Neural cell (in vitro differentiated cells): Measurements from ENCODE around the gene ZNF688.

Experiments used
- CTCF ChIP-seq: fragments of 450-650 bp; IDR thresholded peaks from 2 replicates; pipeline ENCODE4 v1.5.1; 2014; ENCODE audit warnings: antibody characterized with exemption, mild to moderate bottlenecking, moderate library complexity; ENCODE audit not compliant: poor library complexity, severe bottlenecking
- EP300 ChIP-seq: fragments of 450-650 bp; conservative IDR thresholded peaks from 2 replicates; pipeline ENCODE4 v1.6.1; 2014; ENCODE audit warnings: antibody characterized with exemption, mild to moderate bottlenecking, moderate library complexity; ENCODE audit not compliant: poor library complexity, severe bottlenecking
- EZH2 ChIP-seq: fragments of 200-600, 300-800 bp; shearing (Covaris generic), sonication (generic); IDR thresholded peaks from 2 replicates; pipeline ENCODE4 v1.6.1; 2014; ENCODE audit warnings: antibody characterized with exemption, low read length, borderline replicate concordance, mild to moderate bottlenecking; ENCODE audit not compliant: insufficient read depth, poor library complexity, severe bottlenecking
- POLR2AphosphoS5 ChIP-seq: IDR thresholded peaks from 2 replicates; pipeline ENCODE4 v1.6.1; 2012
- RAD21 ChIP-seq: fragments of 450-650 bp; conservative IDR thresholded peaks from 2 replicates; pipeline ENCODE4 v1.6.1; 2014; ENCODE audit warnings: antibody characterized with exemption, mild to moderate bottlenecking, moderate library complexity
- REST ChIP-seq: IDR thresholded peaks from 2 replicates; pipeline ENCODE4 v1.6.1; 2012; ENCODE audit warnings: borderline replicate concordance
- SMC3 ChIP-seq: fragments of 450-650 bp; conservative IDR thresholded peaks from 2 replicates; pipeline ENCODE4 v1.6.1; 2014; ENCODE audit warnings: antibody characterized with exemption, mild to moderate bottlenecking, moderate library complexity; ENCODE audit not compliant: poor library complexity
- TAF1 ChIP-seq: IDR thresholded peaks from 2 replicates; pipeline ENCODE4 v1.6.1; 2012; ENCODE audit warnings: low read depth

- no peak for TF ChIP-seq CTCF
- no peak for TF ChIP-seq POLR2AphosphoS5
- no peak for TF ChIP-seq EP300
- no peak for TF ChIP-seq RAD21
- no peak for TF ChIP-seq EZH2
- no peak for TF ChIP-seq SMC3
- TF ChIP-seq REST = no peak
- no peak for TF ChIP-seq TAF1
These were observed 48.1 kb upstream of the ZNF688 start for GRCh38 chr16:30619638-30620037.
